ENCODE data around the gene CHMP1A.
"Not testable (repeated sequence)": the region's sequence is repeated elsewhere in the genome, so short reads cannot be mapped to it uniquely, and the experiment has no call there.

The CHMP1A gene

DNA sequence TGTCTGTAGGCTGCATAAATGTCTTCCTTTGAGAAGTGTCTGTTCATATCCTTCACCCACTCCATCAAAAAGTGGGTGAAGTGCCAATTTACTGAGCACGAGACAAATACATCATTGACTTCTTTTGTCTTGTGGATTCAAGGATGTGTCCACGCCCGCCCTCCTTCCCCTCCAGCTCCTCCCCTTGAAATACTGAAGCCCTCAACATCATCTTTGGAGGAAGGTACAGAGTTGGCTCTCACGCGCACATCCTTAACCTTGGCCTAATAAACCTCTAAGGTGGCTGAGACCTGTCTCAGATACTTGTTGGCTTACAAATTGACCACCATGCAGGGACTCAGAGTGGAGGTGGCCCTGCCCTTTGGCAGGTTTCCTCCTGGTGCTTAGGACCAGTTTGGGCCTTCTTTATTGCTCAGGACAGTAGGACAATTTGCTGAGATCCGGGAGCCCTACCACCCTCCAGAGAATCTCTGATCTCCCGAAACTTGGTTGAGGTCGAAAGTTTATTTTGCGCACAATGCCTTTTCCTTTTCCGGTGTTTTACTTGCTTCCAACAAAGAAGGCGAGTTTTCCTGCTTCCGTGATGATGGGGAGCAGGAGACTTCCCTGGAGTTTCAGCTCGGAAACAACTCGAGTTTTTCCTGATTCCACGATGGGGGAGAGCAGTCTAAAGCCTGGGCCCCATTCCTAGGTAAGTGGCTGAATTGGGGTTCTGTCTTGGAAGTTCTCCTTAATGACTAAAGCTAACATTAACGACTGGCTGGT, 14.9 kb upstream of the CHMP1A start:
- TF ChIP-seq CTCF (IDR thresholded peaks at IDR 0.05; ENCODE audit: borderline replicate concordance, insufficient read depth, low read depth, low read length): no peak
- H3K4me3 ChIP-seq (ENCODE audit: low read depth, low read length): no peak overlapping the region

DNA sequence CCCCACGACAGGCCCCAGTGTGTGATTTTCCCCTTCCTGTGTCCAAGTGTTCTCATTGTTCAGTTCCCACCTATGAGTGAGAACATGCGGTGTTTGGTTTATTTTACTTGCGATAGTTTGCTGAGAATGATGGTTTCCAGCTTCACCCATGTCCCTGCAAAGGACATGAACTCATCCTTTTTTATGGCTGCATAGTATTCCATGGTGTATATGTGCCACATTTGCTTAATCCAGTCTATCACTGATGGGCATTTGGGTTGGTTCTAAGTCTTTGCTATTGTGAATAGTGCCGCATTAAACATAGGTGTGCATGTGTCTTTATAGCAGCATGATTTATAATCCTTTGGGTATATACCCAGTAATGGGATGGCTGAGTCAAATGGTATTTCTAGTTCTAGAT, 14.1 kb upstream of the CHMP1A start:
- not testable (repeated sequence) for H3K4me3 ChIP-seq (ENCODE audit: low read depth, low read length)

- no peak for TF ChIP-seq CTCF (IDR thresholded peaks at IDR 0.05; ENCODE audit: borderline replicate concordance, insufficient read depth, low read depth, low read length)
- H3K4me3 ChIP-seq (ENCODE audit: low read depth, low read length): no peak overlapping the region
These were observed 13.3 kb upstream of the CHMP1A start for GRCh38 chr16:89670496-89671431.

DNA sequence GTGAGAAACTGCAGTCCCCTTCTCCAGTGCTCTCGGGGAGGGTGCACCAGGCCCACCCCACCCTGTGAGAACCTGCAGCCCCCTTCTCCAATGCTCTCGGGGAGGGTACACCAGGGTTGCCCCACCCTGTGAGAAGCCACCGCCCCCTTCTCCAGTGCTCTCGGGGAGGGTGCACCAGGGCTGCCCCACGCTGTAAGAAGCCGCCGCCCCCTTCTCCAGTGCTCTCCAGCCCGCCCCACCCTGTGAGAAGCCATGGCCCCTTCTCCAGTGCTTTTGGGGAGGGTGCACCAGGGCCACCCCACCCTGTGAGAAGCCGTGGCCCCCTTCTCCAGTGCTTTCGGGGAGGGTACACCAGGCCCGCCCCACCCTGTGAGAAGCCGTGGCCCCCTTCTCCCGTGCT, 12.2 kb upstream of the CHMP1A start:
- H3K4me3 ChIP-seq (ENCODE audit: low read depth, low read length): no peak overlapping the region
- TF ChIP-seq CTCF (IDR thresholded peaks at IDR 0.05; ENCODE audit: borderline replicate concordance, insufficient read depth, low read depth, low read length): no peak

GRCh38 chr16:89668790-89669158, 11.3 kb upstream of the CHMP1A start:
- TF ChIP-seq CTCF (IDR thresholded peaks at IDR 0.05; ENCODE audit: borderline replicate concordance, insufficient read depth, low read depth, low read length): no peak
- H3K4me3 ChIP-seq (ENCODE audit: low read depth, low read length): no peak overlapping the region

DNA sequence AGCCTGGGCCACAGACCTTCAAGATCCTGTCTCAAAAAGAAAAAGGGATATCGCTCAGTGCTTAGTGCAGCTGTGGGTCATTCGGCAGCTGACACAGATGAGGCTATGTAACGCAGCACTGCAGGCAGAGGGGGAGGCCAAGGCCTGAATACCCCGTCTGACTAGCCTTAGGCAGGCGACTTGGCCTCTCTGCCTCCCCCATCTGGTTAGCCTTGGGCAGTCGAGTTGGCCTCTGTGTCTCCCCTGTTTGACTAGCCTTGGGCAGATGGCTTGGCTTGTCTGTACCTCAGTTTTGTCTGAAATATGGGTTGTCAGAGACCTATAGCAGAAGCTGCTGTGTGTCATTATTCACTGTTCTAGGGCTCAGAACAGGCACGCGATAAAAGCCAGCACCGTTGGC, 10.1 kb upstream of the CHMP1A start:
- no peak for TF ChIP-seq CTCF (IDR thresholded peaks at IDR 0.05; ENCODE audit: borderline replicate concordance, insufficient read depth, low read depth, low read length)
- H3K4me3 ChIP-seq (ENCODE audit: low read depth, low read length): no peak overlapping the region

DNA sequence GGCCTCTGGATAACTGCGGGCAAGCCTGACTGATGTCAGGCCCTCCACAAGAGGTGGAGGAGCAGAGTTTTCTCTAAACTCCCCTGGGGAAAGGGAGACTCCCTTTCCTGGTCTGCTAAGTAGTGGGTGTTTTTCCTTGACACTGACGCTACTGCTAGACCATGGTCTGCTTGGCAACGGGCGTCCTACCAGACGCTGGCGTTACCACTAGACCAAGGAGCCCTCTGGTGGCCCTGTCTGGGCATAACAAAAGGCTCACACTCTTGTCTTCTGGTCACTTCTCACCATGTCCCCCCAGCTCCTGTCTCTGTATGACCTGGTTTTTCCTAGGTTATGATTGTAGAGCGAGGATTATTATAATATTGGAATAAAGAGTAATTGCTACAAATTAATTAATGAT, 9.5 kb upstream of the CHMP1A start:
- not testable (repeated sequence) for H3K4me3 ChIP-seq (ENCODE audit: low read depth, low read length)
- TF ChIP-seq CTCF (IDR thresholded peaks at IDR 0.05; ENCODE audit: borderline replicate concordance, insufficient read depth, low read depth, low read length): peak; percentile 58

DNA sequence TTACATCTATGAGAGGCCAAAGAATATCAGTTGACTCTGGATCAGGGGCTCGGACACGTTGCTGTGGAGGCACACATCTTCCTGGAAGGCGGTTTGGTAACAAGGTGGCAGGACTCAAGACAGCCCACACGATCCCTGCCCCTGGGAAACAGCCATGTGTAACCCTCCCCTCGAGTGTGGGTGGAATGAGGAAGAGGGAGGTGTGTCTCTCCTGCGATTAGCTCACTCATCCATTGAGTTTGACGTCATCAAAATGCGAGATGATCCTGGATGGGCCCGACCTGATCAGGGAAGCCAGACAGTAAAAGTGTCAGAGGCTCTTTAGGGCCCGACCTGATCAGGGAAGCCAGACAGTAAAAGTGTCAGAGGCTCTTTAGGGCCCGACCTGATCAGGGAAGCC, 6.7 kb upstream of the CHMP1A start:
- not testable (repeated sequence) for H3K4me3 ChIP-seq (ENCODE audit: low read depth, low read length)
